ENCODE measurements around the gene TRIM38. TPM values are rescaled to one million over a fixed set of nuclear protein-coding genes. Genes with fewer than 3 reads are reported as not detected.

The TRIM38 gene
- total RNA-seq, 4 donors from 2014 or later = 3.9 to 14.9 (median 6.4) TPM

DNA sequence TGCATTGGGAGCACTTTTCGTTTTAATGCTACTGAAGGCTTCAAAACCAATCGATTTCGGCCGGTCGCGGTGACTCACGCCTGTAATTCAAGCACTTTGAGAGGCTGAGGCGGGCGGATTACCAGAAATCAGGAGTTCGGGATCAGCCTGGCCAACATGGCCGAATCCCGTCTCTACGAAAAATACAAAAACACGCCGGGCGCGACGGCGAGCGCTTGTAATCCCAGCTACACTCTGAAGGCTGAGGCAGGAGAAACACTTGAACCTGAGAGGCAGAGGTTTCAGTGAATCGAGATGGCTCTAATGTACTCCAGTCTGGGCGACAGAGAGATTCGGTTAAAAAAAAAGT, 58.4 kb downstream of the TRIM38 start:
- TF ChIP-seq POLR2A (IDR thresholded peaks at IDR 0.05) (no peak), POLR2AphosphoS5 (IDR thresholded peaks at IDR 0.05) (peak in 1 of 3 donors; percentile 6)
- Histone ChIP-seq H3K9me3 (no peaks in the 10 kb centered on the region), H3K27me3 (no peaks in the 10 kb centered on the region), H3K36me3 (no peaks in the 10 kb centered on the region), H3K4me3 (peak overlapping the region; percentile 74), H3K27ac (peak overlapping the region; percentile 97), H3K4me1 (peaks cover 38% of the 10 kb centered on the region)
- DNase-seq (ENCODE audit: low spot score in 2 of 2) = peak in 1 of 2 donors; percentile 89
- 0% methylated on average over 23 of the region's 23 CpGs for WGBS

DNA sequence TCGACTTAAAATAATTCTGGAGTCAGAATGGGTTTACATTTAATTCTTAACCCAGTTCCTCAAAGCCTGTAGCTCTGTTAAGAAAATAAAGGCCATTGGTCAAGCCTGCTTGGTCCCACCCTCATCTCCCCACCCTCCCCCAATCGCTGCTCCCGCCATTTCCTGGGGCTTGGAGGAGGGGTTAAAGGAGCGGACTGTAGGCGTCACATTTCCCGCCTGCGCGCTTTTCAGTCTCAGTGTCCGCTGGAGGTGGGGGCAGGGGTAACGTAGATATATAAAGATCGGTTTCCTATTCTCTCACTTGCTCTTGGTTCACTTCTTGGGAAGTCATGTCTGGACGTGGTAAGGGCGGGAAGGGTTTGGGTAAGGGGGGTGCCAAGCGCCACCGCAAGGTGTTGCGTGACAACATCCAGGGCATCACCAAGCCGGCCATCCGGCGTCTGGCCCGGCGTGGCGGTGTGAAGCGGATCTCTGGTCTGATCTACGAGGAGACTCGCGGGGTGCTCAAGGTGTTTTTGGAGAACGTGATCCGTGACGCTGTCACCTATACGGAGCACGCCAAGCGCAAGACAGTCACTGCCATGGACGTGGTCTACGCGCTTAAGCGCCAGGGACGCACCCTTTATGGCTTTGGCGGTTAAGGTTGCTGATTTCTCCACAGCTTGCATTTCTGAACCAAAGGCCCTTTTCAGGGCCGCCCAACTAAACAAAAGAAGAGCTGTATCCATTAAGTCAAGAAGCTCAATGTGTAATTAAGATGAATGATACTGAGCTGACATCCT, 58.9 kb downstream of the TRIM38 start:
- Histone ChIP-seq H3K27ac (peak overlapping the region; percentile 97), H3K36me3 (no peaks in the 10 kb centered on the region), H3K27me3 (no peaks in the 10 kb centered on the region), H3K4me3 (peak overlapping the region; percentile 74), H3K4me1 (peaks cover 41% of the 10 kb centered on the region), H3K9me3 (no peaks in the 10 kb centered on the region)
- WGBS = 0% methylated on average over 33 of the region's 39 CpGs
- DNase-seq (ENCODE audit: low spot score in 2 of 2) = peak; percentile 95 to 97
- peak; percentile 49 to 75 for TF ChIP-seq POLR2A (IDR thresholded peaks at IDR 0.05)
- TF ChIP-seq, protein P1, sequence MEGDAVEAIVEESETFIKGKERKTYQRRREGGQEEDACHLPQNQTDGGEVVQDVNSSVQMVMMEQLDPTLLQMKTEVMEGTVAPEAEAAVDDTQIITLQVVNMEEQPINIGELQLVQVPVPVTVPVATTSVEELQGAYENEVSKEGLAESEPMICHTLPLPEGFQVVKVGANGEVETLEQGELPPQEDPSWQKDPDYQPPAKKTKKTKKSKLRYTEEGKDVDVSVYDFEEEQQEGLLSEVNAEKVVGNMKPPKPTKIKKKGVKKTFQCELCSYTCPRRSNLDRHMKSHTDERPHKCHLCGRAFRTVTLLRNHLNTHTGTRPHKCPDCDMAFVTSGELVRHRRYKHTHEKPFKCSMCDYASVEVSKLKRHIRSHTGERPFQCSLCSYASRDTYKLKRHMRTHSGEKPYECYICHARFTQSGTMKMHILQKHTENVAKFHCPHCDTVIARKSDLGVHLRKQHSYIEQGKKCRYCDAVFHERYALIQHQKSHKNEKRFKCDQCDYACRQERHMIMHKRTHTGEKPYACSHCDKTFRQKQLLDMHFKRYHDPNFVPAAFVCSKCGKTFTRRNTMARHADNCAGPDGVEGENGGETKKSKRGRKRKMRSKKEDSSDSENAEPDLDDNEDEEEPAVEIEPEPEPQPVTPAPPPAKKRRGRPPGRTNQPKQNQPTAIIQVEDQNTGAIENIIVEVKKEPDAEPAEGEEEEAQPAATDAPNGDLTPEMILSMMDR (IDR thresholded peaks at IDR 0.05) = no peak
- TF ChIP-seq POLR2AphosphoS5 (IDR thresholded peaks at IDR 0.05) = peak in 1 of 3 donors; percentile 79
- TF ChIP-seq EP300 (IDR thresholded peaks at IDR 0.05) = no peak

DNA sequence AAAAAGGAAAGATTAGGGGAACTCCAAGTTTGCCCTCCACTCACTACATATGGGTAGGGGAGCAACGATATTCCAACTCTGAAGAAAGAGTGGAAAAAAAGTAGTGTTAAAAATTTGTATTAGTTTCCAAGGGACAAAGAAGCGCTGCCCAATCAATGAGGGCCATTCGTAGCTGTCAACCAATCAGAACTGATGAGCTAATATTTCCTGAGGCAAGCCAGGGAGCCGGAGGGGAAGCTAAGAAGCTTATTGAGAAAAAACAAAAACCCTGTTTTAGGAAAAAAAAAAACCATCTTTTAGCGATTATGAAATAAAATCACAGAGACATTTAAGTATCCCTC, 59.5 kb downstream of the TRIM38 start:
- H3K27me3 ChIP-seq = no peaks in the 10 kb centered on the region
- DNase-seq (ENCODE audit: low spot score in 2 of 2) = no peak
- no peaks in the 10 kb centered on the region for H3K36me3 ChIP-seq
- no peaks in the 10 kb centered on the region for H3K9me3 ChIP-seq
- H3K4me1 ChIP-seq = peaks cover 38% of the 10 kb centered on the region
- TF ChIP-seq, protein P1 (IDR thresholded peaks at IDR 0.05) = no peak
- no peak for TF ChIP-seq POLR2AphosphoS5 (IDR thresholded peaks at IDR 0.05)
- no peak for TF ChIP-seq EP300 (IDR thresholded peaks at IDR 0.05)
- no peak for TF ChIP-seq POLR2A (IDR thresholded peaks at IDR 0.05)
- peak overlapping the region; percentile 97 for H3K27ac ChIP-seq
- 2% methylated on average over 5 of the region's 5 CpGs for WGBS
- peak overlapping the region; percentile 74 for H3K4me3 ChIP-seq

DNA sequence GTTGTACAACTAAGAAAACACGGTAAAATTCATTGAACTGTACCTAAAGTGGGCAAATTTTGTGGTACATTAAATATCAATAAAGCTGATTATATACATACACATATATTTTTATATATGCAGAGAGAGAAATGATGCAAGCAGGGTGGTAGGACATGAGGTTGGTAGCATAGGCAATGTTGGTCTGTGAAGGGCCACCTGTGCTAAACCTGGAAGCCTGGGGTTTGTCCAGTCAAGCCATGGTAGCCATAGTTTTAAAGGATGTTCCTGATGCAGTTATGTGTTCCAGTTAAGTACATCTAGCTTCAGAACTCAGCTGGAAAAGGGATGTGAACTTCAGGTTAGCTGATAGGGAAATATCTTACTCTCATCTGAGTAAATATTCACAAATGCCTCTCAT, 60.1 kb downstream of the TRIM38 start:
- 46% methylated on average over 1 of the region's 1 CpG for WGBS
- Histone ChIP-seq H3K36me3 (no peaks in the 10 kb centered on the region), H3K9me3 (no peaks in the 10 kb centered on the region), H3K27ac (no peak overlapping the region), H3K27me3 (no peaks in the 10 kb centered on the region), H3K4me1 (peaks cover 37% of the 10 kb centered on the region), H3K4me3 (no peak overlapping the region)
- TF ChIP-seq POLR2AphosphoS5 (IDR thresholded peaks at IDR 0.05) (no peak), EP300 (IDR thresholded peaks at IDR 0.05) (no peak), POLR2A (IDR thresholded peaks at IDR 0.05) (no peak)
- TF ChIP-seq, protein P1 (IDR thresholded peaks at IDR 0.05) = no peak
- no peak for DNase-seq (ENCODE audit: low spot score in 2 of 2)

- WGBS = 95% methylated on average over 3 of the region's 3 CpGs
- no peaks in the 10 kb centered on the region for H3K36me3 ChIP-seq
- TF ChIP-seq POLR2AphosphoS5 (IDR thresholded peaks at IDR 0.05) (no peak), EP300 (IDR thresholded peaks at IDR 0.05) (no peak), POLR2A (IDR thresholded peaks at IDR 0.05) (no peak)
- TF ChIP-seq, protein P1 (IDR thresholded peaks at IDR 0.05) = no peak
- H3K4me3 ChIP-seq = no peak overlapping the region
- H3K27ac ChIP-seq = no peak overlapping the region
- H3K9me3 ChIP-seq = no peaks in the 10 kb centered on the region
- no peaks in the 10 kb centered on the region for H3K27me3 ChIP-seq
- H3K4me1 ChIP-seq = peaks cover 36% of the 10 kb centered on the region
- no peak for DNase-seq (ENCODE audit: low spot score in 2 of 2)
These were observed 62.0 kb downstream of the TRIM38 start for GRCh38 chr6:26024651-26025046.

Data from suprapubic skin (tissue), 4 donors.